ENCODE data around the gene EYA2. TPM values are rescaled to one million over a fixed set of nuclear protein-coding genes. Genes with fewer than 3 reads are reported as not detected.

Gene EYA2
- total RNA-seq, 1 donor from 2014 or later, result 1.6 TPM

- DNase-seq (ENCODE audit: low spot score), result no peak
- ATAC-seq, result no peak
Observed at GRCh38 chr20:47095690-47096089, 201.0 kb downstream of the EYA2 start.

DNA sequence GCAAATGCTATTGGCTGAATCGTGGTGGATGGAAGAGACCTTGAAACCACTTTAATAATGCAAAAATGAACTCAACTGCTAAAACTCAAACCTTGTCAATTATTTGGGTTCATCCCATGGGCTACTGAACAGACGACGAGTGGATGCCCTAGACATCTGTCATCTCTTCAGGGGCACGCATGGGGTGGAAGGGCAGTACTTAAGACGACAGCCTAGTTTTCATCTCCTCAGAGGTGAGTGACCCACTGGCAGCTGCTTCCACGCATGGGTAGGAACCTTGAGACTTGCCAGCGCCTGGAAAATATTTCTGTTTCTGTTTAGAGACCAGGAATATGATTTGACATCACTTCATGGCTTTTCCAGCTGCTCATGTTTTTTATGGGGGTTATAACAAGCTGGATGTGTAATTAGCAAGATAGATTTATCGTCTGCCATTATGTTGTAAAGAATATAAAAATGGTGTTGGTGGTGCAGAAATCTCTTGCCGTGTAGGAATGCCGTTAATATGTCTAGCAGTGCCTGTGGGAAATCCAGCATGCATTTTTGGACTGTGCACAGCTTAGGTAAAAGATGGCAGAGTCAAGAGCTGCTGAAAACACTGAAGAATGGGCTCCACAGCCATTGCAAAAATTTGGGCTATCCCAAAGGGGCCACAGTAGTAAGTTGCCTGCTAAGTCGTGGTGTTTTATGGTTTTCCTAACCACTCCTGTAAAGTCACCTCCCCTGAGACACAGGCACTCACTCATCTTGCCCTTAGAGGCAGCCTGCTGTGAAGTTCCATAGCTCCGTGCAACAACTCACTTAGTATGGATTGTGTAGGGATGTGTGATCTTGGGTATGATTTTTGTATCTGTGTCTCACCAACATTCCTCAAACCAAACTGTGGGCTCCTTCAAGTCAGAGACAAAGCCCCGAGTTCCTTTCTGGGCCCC is 203.3 kb downstream of the EYA2 start:
- DNase-seq (ENCODE audit: low spot score) (no peak), ATAC-seq (no peak)

DNA sequence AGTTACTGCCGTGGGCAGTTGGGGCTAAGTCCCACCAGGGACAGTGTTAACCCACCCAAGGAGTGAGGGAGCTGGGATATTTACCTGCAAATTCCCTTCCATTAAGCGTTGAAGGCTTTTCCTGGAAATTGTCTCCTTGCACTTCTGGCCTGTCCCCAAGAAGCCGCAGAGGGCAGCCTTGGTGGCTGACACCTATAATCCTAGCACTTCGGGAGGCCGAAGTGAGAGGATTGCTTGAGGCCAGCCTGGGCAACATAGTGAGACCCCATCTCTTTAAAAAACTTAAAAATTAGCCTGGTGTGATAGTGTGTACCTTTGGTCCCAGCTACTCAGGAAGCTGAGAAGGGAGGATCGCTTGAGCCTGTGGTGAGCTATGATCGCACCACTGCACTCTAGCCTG is 204.4 kb downstream of the EYA2 start:
- ATAC-seq, result no peak
- DNase-seq (ENCODE audit: low spot score), result no peak

DNA sequence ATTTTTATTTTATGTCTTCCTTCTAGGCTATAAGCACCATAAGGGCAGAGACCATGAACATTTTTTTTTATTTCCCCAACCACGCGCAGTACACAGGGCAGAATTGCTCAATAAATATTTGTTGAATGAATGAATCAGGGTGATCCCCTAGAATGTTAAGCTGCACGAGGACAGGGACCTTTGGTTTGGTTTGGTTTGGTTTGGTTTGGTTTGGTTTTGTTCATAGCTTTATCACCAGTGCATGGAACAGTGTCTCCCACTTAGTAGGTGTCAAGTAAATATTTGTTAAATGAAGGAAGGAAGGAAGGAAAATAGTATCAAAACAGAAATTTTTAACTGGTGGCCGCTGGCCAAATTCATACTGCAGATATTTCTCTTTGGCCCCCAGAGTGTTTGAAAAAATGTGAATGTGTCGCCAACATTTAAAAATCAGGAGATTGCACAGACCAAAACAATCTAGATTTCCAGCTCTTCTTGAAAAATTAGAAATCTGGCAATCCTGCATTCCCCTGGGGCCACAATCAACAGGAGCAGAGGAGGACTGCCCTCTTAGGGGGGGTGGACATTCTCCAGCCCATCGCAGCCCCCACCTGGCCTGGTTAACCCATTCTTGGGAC is 205.3 kb downstream of the EYA2 start:
- DNase-seq (ENCODE audit: low spot score) (no peak), ATAC-seq (no peak)

- no peak for DNase-seq (ENCODE audit: low spot score)
- no peak for ATAC-seq
Observed at GRCh38 chr20:47102629-47103028, 208.0 kb downstream of the EYA2 start.

GRCh38 chr20:47106786-47107185 is 212.1 kb downstream of the EYA2 start:
- ATAC-seq (no peak), DNase-seq (ENCODE audit: low spot score) (no peak)

- ATAC-seq (no peak), DNase-seq (ENCODE audit: low spot score) (no peak)
Observed at GRCh38 chr20:47108994-47109393, 214.4 kb downstream of the EYA2 start.

DNA sequence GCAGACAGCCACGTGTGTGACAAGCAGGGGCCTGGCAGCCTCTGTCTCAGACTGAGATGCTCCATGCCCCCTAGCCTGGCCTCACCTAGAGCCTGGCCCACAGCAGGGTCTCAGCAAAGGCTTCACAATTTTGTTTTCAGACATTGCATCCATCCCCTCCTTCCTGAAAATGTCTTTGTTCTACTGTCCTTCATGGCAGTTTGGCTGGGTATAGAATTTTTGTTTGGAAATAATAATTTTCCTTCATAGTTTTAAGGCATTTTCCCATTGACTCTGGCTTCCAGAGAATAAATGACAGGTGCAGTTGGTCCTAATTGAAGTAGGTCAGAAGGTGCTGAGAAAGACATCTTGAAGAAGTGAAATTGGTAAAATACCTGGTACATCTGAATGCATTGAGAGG is 216.2 kb downstream of the EYA2 start:
- ATAC-seq (no peak), DNase-seq (ENCODE audit: low spot score) (no peak)

DNA sequence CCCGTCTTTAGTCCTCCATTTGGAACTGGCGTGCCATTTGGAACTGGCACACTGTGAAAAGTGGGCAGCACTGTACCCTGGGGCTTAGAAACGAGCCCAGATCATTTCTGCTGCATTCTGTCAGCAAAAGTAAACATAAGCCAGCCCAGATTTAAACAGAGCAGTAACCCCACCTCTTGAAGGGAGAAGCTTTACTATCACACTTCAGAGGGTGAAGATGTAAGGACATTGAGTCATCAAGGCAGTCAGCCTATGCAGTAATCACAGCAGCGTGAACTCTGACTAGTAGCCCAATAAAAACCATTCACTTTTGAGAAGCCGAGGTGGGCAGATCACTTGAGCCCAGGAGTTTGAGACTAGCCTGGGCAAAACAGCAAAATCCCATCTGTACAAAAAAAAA is 216.9 kb downstream of the EYA2 start:
- no peak for ATAC-seq
- DNase-seq (ENCODE audit: low spot score), result no peak

- ATAC-seq, result no peak
Observed at GRCh38 chr20:47113362-47114109, 218.9 kb downstream of the EYA2 start.

GRCh38 chr20:47115694-47116093 is 221.1 kb downstream of the EYA2 start:
- no peak for DNase-seq (ENCODE audit: low spot score)
- no peak for ATAC-seq

More at GRCh38 chr20:47113362-47114109, 218.9 kb downstream of the EYA2 start:
- DNase-seq (ENCODE audit: low spot score), result no peak

DNA sequence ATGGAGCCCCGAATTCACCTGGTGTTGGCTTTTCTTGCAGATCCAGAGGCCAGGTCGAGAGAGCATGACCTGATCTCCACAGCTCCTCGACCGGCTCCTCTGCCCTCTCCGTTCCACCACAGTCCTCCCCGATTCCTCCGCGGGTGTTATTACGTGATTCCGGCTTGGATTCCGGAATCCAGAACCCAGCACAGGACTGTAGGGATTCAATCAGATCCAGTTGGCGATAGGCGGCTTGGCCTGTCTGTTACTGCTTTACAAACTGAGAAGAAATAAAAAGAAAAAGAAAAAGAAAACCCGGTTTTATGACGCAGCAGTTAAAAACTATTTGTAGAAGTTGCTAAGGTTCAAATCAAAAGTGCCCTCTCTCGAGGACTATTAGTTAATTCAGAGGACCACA is 222.7 kb downstream of the EYA2 start:
- DNase-seq (ENCODE audit: low spot score) (no peak), ATAC-seq (no peak)

DNA sequence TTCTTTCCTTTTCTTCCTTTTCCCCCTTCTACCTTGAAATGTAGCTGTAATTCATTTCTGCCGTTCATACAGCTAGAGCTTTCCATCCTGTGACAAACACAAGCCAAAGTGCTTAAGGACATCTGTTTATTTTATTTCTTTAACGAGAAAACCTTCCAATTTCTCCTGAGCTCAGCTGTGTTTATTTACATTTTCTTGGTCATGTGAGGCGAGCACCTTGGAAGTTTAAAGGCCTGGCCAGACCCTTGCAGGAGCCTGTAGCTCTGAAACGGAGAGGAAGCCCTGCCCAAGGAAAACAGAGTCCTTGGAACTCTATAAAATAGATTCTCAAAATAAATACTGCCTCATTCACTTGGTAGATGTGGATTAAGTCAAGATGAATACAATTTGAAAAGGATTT is 223.1 kb downstream of the EYA2 start:
- ATAC-seq (no peak), DNase-seq (ENCODE audit: low spot score) (no peak)

GRCh38 chr20:47118206-47118605 is 223.6 kb downstream of the EYA2 start:
- ATAC-seq (no peak), DNase-seq (ENCODE audit: low spot score) (no peak)

DNA sequence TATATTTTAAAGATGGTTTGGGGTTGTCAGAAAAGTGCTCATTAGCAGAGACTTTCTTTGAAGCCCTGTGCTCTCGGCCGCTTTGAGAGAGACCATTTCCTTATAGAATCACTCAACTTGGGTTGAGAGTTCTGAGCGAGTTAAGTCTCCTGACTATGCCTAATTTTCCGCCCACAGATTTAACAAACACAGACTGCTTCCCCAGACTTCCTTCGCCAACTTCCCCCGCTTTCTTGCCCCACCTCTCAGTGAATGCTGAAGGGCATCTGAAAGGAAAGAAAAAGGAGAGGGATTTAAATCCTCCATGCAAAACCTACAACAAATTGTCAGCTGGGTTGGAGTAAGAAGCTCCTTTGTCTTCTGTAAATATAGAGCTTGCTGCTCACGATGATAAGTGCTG is 224.0 kb downstream of the EYA2 start:
- DNase-seq (ENCODE audit: low spot score) (no peak), ATAC-seq (no peak)

DNA sequence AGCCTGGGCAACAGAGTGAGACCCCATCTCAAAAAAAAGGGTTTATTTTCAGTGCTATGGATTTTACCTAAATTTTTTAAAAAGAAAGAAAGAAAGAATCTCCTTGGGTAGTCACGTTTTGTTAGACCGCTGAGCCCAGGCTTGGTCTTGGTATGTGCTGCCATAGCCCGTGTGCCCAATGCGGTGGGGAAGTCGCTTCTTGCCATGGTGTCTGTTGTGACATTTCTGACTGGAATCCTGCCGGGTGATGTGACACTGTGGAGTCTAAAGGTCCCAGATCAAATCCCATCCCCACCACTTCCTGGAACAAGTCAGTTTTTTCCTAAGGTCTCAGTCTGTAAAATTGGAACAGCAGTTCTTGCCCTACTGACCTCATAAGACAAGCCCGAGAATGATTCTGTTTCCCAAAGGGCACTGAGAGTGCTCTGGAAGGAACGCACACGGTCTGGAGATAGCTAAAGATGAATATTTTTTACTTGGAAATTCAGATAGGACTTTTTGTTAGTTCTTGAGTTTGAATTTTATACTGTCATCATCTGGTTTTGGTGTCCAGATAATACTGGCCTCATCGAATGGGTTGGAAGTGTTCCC is 225.8 kb downstream of the EYA2 start:
- DNase-seq (ENCODE audit: low spot score) (no peak), ATAC-seq (peak; percentile 12)

GRCh38 chr20:47122560-47122959 is 227.9 kb downstream of the EYA2 start:
- DNase-seq (ENCODE audit: low spot score) (no peak), ATAC-seq (no peak)

- ATAC-seq, result no peak
- DNase-seq (ENCODE audit: low spot score), result no peak
Observed at GRCh38 chr20:47124181-47124717, 229.6 kb downstream of the EYA2 start.

DNA sequence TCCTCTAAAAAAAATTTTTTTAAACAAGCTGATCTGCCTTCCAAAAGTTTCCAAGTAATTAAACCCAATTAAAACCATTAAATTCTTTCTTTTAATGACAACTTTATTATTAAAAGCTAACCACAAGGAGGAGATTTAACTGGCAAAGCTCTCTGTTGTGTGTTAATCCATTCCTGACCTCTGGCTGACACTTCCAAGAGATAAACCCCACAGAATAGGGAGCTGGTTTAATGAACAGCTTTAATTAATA is 230.8 kb downstream of the EYA2 start:
- DNase-seq (ENCODE audit: low spot score) (no peak), ATAC-seq (peak; percentile 60)

DNA sequence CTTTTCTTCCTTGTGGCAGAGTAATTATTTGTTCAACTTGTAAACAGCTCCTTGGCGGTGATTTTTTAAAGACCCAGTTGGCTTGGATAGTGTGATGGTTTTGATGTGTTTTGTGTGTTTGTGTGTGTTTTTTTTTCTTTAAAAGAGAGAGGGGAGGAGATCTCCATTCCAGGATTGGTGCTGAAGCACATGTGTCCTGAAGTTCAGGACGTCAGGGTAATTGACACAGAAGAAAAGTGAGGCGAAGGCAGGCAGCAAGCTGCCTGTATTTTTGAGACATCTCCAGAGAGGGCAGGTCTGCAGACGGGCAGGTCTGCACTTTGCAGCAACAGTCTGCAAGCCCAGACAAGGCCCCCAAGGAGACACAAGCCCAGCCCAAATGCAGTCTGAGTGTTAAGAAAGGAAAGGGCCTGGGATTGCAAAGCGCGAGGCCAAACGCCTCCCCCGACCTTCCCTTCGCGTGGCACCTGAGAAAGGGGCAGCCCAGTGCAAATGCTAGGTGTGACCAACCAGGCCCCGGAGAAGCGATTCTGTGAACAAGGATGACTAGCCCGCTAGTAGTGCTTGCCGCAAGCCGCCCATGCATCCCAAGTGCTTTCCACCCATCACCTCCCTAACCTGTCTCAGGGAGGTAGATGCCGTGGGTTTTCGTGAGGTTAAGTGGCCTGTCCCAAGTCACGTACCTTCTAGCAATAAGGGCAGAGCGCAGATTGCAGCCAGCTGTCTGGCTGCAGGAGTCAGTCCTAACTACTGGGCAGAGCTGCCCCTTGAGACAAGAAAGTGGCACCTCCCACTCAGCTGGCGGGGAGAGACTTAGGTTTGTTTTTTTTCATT is 231.3 kb downstream of the EYA2 start:
- DNase-seq (ENCODE audit: low spot score), result no peak
- ATAC-seq, result no peak
